Coronary artery (tissue), 2 donors: ENCODE data around the gene SLC25A38.

Experiments
- DNase-seq: peaks from one replicate; pipeline ENCODE4 v3.0.0-alpha.2; 2017; ENCODE audit warnings: low spot score
- H3K27ac ChIP-seq, 2 donors: fragments of 200-600 bp; sonication (generic); one replicate each; pipeline ENCODE4 v1.5.1; 2016 to 2019
- H3K4me3 ChIP-seq: fragments of 200-600 bp; sonication (generic); 2 replicates; pipeline ENCODE4 v1.5.1; 2016; ENCODE audit warnings: mild to moderate bottlenecking, moderate library complexity
- TF ChIP-seq, protein P1 (sequence below): fragments of 200-600 bp; sonication (generic); IDR thresholded peaks from one replicate; pipeline ENCODE4 v1.5.1; 2019; ENCODE audit warnings: antibody characterized with exemption

SLC25A38 gene

DNA sequence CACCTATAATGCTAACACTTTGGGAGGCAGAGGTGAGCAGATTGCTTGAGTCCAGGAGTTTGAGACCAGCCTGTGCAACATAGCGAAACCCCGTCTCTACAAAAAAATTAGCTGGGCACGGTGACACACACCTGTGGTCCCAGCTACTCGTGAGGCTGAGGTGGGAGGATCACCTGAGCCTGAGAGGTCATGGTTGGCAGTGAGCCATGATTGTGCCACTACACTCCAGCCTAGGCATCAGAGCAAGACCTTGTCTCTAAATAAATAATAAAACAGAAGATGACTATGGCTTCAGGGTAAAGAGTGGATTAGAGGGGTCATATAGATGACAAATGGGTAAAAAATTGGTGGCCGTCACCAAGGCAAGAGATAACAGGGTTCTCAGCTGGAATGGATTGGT lies 3.1 kb downstream of the SLC25A38 start:
- no peak overlapping the region for H3K4me3 ChIP-seq
- no peak for DNase-seq
- TF ChIP-seq, protein P1, sequence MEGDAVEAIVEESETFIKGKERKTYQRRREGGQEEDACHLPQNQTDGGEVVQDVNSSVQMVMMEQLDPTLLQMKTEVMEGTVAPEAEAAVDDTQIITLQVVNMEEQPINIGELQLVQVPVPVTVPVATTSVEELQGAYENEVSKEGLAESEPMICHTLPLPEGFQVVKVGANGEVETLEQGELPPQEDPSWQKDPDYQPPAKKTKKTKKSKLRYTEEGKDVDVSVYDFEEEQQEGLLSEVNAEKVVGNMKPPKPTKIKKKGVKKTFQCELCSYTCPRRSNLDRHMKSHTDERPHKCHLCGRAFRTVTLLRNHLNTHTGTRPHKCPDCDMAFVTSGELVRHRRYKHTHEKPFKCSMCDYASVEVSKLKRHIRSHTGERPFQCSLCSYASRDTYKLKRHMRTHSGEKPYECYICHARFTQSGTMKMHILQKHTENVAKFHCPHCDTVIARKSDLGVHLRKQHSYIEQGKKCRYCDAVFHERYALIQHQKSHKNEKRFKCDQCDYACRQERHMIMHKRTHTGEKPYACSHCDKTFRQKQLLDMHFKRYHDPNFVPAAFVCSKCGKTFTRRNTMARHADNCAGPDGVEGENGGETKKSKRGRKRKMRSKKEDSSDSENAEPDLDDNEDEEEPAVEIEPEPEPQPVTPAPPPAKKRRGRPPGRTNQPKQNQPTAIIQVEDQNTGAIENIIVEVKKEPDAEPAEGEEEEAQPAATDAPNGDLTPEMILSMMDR: no peak
- H3K27ac ChIP-seq: no peak overlapping the region

DNA sequence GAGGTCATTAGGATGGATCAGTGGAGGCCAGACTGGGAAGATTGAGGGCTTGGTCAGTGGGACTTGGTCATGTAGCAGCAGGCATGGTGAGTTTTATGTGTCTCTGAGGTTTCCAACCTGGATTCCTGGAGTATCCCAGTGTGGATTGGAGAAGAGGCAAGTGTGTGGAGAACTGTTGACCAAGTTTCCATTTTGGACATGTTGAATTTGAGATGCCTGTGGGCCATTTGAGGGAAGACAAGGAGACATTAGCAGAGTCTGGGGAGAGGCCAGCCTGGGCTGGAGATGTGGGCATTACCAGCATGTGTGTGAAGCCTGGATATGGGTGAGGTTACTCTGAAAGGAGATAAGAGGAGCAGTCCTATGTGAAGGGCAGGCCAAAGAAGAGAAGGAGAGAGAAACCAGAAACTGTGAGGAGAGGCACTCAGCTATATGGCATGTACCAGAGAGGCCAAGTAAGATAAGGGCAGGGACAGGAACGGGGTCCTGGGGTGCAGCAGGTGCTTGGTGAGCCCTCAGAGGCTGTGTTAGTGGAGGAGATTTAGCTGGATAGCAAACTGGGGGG lies 4.3 kb downstream of the SLC25A38 start:
- DNase-seq: no peak
- TF ChIP-seq, protein P1: no peak
- Histone ChIP-seq H3K4me3 (no peak overlapping the region), H3K27ac (no peak overlapping the region)

DNA sequence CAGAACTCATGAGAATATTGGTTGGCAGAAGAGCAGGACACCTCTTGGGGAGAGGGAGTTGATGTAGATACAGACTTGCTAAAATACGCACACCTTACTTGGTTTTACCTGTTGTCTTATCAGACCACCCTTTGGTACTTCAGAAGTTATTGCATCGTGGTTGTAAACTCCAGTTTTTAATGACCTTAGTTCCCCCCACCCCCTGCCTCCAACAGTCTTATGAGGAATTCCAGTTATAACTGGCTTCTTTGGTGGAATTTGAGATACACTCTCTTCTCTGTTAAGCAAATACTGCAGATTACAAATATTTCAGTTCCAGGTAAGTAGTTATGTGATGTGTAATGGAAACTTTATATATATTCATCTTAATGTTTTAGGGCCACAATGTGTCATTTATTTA lies 5.0 kb downstream of the SLC25A38 start:
- no peak overlapping the region for H3K4me3 ChIP-seq
- TF ChIP-seq, protein P1: no peak
- no peak overlapping the region for H3K27ac ChIP-seq
- no peak for DNase-seq

DNA sequence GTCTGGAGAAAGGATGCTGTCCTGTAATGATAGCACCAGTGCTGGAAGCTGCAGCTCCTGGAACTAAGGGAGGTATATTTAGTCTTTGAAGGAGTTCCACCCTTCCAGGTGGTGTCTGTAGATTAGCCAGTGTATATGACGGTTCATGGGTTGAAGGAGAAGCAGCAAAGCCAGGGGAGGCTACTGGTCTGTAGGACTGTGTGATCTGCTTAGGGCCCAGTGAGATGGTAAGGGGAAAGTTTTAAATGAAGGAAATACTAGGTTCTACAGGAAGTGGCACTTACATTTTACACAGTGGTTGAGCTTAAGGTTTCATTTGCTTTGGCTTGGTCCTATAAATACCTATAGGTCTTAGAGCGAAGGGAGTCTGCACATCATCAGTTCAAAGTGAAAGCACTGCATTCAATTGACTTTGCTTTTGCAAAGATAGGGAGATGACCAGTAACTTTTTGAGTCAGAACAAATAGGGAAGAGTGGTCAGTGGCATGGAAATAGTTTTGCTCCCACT lies 5.6 kb downstream of the SLC25A38 start:
- Histone ChIP-seq H3K4me3 (no peak overlapping the region), H3K27ac (no peak overlapping the region)
- TF ChIP-seq, protein P1: no peak
- no peak for DNase-seq

DNA sequence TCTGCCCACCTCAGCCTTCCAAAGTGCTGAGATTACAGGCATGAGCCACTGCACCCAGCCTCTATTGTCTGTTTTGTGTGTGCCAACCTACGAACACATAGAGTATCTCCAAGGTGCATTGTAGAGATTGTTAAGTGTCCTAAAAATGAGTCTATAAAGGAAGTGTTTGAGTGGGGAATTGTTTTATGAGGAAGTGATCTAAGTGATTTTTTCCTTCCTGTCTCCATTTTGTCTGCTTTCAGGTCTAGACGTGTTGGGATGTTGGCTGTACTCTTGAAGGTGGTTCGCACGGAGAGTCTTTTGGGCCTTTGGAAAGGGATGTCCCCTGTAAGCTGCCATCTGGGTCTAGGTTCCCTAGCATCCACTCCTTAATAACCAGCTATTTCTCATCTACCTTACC lies 7.0 kb downstream of the SLC25A38 start:
- TF ChIP-seq, protein P1: no peak
- no peak for DNase-seq
- H3K27ac ChIP-seq: no peak overlapping the region
- no peak overlapping the region for H3K4me3 ChIP-seq

DNA sequence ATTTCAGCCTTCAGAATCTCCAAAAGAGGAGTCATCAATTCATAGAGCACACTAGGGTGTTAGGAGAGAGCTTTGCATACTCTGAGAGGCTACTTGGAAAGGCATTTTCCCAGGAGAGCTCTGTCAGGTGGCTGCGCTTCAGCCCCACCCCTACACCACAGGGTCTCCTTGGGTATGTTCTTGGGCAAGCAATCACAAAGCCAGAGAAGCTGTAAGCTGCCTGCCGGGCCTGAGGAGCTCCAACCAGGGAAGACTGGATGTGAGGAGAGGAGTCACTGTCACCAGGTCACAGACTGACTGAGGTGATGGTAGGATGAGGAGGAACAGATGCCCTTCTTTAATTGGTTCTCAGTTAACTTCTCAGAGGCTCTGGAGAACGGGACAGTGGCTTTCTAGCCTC lies 13.5 kb downstream of the SLC25A38 start:
- TF ChIP-seq, protein P1: no peak
- no peak overlapping the region for H3K27ac ChIP-seq
- no peak overlapping the region for H3K4me3 ChIP-seq
- DNase-seq: no peak

DNA sequence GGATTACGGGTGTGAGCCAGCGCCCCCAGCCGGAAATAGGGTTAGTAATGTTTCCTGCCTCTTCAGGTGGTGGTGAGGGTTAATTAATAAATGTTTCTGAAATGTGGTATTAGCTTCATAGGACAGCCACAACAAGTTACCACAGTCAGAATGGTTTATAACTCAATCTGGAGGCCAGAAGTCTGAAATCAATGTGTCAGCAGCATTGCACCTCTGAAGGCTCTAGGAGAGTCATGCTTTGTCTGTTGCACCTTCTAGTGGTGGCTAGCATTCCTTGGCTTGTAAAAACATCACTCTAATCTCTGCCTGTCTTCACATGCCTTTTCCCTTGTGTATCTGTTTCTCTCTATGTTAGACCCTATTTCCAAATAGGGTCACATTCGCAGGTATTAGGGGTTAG lies 15.5 kb downstream of the SLC25A38 start:
- DNase-seq: no peak
- Histone ChIP-seq H3K4me3 (no peak overlapping the region), H3K27ac (no peak overlapping the region)
- TF ChIP-seq, protein P1: no peak
